GM18909 (cell line): ENCODE results near the gene KDM2B.
"Not testable (repeated sequence)": the region's sequence is repeated elsewhere in the genome, so short reads cannot be mapped to it uniquely, and the experiment has no call there.

ENCODE experiments used
- ATAC-seq: cut with Tn5 transposase; IDR thresholded peaks from one replicate; pipeline ENCODE4 v1.9.1; 2021; ENCODE audit warnings: mild to moderate bottlenecking; ENCODE audit not compliant: unreplicated experiment, poor library complexity

Gene KDM2B

GRCh38 chr12:121509339-121509738, 71.5 kb downstream of the KDM2B start:
- ATAC-seq, result no peak

DNA sequence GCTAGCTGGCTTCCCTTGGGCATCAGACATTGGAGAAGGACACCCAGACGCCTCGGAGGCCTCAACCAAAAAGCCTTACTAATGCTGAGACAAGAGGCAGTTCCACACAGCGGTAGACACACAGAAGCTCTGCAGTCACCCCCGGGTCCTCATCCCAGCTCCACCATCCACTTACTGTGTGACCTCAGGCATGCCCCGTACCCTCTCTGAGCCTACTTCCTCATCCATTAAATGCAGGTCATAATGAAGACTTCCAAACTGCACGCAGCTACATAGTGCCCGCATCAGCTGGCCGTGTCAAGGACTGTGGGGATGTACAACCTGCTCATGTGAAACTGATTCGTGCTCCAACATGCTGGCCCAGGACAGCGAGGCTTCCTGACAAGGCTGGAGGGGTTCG, 72.3 kb downstream of the KDM2B start:
- ATAC-seq, result no peak

GRCh38 chr12:121507984-121508383, 72.8 kb downstream of the KDM2B start:
- no peak for ATAC-seq

GRCh38 chr12:121507245-121507644, 73.6 kb downstream of the KDM2B start:
- ATAC-seq, result no peak

- ATAC-seq, result no peak
These were observed 75.3 kb downstream of the KDM2B start for GRCh38 chr12:121505513-121505912.

- no peak for ATAC-seq
These were observed 76.3 kb downstream of the KDM2B start for GRCh38 chr12:121504505-121504904.

- ATAC-seq, result no peak
These were observed 77.4 kb downstream of the KDM2B start for GRCh38 chr12:121503395-121503794.

DNA sequence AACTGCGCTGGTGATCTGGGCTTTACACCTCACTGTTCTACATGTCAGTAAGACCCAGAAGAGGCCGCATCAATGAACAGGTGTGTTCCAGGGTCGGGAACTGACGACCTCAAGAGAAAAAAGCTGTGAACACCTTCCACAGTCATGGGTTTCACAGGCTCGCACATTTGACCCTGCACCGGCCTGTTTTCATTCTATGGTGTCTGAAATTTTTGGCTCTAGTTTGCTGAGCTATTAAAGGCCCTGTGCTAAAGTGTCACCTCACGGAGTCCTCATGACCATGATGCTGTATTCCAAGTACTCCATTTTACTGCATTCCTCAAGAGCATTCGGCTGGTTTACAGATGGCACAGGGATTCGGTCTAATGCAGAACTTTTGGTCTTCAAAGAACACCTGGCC, 78.9 kb downstream of the KDM2B start:
- ATAC-seq, result no peak

DNA sequence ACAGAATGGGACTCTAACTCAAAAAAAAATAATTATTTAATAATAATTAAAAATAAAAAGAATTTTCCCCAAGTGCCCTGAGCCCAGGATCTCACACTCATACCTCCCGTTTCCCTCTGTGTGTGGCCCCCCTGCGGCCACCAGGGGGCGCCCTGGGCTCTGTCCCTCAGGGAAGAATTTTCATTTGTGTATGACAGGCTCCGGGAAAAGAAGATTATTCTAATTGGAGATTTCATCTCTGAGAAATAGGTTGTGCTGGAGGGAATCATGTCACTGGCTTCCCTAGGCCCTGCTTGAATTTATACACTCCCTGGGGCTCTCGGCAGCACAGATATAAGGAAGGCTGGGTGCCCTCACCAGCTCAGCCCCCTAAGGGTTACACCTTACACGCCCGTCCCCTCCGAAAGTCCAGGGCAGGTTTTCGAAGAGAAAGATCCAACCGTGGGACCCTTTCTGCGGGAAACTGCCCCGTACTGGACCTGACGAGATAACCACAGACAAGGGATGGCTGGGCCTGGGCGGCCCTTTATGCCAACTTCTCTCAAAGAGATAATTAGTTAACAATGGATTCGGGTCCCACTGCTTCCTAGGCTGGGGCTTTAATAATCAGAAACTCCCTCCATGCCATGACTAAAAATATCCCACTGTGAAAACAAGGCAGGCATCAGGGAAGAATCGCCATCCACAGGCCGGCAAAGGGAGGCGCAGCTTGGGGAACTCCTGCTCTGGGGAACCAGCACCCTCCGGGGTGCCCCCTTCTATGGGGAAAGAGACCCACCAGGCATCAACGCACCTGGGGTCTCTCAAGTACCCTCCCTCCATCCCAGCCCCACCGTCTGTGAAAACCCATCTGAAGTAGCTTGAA, 80.7 kb downstream of the KDM2B start:
- ATAC-seq, result no peak

DNA sequence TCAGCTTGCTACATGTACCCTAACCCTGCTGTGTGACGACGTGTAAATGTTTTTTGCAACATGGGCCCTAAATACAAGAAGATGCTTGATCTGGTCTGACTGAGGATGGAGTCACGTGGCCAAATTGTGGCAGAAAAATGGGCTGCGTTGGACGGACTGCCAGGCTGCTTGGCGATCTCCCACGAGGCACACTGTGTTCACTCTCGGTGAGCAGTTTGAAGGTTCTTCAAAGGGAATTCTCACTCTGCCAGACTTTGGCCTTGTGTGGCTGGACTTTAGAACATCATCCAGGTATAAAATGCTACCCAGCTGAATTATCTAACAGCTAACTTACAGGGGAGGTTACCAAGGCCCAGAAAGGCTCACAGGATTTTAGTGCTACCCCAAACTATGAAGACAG, 85.1 kb downstream of the KDM2B start:
- ATAC-seq, result no peak

DNA sequence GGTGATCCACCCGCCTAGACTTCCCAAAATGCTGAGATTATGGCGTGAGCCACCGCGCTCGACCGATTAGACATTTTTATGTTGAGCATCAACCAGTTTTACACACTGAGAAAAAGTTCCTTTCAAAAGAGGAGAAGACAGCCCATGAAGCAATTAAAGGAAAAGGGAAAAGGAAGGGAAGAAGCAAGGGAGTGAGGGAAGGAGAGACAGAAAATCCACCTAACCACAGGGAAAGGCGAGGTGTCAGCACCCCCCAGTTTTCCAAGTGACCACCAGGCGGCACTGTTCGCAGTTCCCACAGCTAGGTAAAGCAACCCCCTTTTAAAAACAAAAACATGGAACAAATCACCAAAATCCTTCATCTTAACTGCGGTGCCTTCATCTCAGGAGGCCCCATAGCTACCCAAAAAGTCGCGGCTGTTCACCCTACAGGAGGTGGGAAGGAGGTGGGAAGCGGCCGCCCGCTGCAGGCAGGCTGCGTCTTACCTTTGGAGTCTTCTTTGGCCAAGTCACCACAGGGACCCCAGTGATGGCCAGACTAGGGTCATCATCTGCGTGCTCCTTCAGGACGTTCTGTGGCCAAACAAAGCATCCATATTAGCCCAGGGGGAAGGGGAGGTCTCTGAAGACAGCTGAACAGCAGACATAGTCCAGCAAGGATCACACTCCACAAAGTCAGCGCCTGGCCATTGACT, 86.6 kb downstream of the KDM2B start:
- no peak for ATAC-seq

DNA sequence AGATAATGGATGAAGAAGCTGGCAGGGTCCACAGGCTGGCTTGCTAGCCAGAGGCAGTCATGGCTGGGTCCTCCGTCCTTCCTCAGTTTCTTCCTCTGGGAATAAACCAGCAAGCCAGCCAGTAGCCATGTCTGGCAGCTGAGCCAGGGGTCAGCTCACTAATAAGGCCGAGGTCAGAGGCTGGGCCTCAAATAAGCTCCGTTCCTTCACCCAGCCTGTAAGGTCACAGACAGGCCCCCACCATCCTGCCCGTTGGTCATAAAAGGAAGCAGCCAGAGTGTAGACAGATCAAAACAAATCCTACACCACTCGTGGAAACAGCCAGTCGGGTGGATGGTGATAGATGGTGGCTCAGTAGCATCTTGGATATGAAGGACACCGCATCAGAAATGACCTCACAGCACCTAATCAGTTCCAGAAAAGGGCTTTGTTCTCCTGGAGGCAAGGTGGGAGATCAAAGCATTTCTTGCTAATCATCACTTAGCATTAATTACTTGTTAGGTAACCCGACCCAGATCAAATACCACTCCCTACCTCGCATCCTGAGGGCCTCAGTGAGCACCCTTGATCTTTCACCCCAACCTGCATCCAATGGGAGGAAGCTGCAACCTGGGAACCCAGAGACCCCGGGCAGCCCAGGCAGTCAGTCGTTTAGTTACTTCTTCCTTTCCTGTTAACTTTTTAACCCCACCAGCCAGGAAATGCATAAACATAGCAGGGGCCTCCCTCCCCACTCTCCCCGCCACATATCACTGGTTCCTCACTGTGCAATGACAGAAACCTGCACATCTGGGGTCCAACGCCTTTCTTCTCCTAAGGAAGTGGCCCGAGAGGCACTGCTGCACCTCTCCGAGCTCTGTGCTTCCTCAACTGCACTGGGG, 90.2 kb downstream of the KDM2B start:
- ATAC-seq, result no peak

DNA sequence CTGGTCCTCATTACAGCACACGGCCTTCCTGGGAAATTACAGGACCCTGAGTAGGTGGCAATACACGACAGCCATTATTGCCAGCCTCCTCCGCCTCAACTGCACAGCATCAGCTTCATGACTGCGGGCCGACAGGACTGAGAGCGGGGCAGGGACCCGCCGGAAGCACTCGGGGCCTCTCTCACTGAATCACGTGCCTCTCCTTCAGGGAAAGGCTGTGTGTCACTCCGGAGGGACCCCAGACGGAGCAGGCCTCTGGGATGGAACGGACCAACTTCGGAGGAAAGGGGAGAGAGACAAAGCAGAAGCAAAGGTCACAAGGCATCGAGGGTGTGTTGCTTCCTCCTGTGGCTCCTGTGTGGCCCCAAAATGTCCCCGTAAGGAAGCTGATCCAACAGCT, 90.9 kb downstream of the KDM2B start:
- ATAC-seq, result no peak

DNA sequence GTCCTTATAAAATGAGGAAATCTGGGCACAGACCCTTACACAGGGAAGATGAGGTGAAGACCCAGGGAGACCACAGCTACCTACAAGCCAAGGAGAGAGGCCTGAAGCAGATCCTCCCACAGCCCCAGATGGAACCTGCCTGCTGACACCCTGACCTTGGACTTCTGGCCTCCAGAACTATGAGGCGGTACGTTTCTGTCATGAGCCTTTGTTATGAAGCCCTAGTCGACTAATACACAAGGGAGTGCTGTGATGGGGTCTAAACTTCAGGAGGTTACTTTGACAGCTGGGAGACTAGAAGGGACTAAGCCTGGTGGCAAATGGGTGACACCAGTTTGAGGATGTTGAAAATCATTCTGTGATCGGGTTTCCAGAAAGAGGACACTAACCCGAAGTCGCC, 95.9 kb downstream of the KDM2B start:
- ATAC-seq, result no peak

DNA sequence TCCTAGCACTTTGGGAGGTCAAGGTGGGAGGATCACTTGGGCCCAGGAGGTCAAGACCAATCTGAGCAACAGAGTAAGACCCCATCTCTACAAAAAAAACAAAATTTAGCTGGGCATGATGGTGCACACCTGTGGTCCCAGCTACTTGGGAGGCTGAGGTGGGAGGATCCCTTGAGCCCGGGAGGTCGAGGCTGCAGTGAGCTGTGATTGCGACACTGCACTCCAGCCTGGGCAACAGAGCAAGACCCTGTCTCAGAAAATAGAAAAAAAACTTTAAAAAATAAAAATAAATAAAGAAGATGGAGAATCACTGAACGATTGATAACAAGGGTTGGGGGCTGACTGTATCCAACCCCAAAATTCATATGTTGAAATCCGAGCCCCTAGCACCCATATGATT, 96.3 kb downstream of the KDM2B start:
- not testable (repeated sequence) for ATAC-seq

DNA sequence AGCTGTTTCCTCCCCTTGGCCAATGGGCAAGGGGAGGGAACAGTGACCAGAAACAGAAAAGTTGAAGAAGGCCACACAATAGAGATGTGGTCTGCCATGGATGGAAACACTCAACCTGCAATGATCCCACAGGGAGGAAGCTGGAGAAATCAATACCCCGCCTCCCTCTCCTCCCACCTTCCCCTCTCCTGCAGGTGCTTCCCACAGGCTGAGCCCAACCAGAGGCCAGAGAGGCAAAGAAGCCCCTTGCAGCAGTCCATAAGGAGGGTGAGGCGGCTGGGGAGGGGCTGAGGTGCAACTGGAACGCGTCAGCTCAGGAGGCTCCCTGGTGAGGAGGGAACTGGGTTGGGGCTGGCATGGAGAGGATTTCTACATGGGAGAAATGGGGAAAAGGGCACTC, 96.9 kb downstream of the KDM2B start:
- no peak for ATAC-seq

- no peak for ATAC-seq
These were observed 104.3 kb downstream of the KDM2B start for GRCh38 chr12:121476477-121476876.

- ATAC-seq, result no peak
These were observed 105.5 kb downstream of the KDM2B start for GRCh38 chr12:121475279-121475678.

DNA sequence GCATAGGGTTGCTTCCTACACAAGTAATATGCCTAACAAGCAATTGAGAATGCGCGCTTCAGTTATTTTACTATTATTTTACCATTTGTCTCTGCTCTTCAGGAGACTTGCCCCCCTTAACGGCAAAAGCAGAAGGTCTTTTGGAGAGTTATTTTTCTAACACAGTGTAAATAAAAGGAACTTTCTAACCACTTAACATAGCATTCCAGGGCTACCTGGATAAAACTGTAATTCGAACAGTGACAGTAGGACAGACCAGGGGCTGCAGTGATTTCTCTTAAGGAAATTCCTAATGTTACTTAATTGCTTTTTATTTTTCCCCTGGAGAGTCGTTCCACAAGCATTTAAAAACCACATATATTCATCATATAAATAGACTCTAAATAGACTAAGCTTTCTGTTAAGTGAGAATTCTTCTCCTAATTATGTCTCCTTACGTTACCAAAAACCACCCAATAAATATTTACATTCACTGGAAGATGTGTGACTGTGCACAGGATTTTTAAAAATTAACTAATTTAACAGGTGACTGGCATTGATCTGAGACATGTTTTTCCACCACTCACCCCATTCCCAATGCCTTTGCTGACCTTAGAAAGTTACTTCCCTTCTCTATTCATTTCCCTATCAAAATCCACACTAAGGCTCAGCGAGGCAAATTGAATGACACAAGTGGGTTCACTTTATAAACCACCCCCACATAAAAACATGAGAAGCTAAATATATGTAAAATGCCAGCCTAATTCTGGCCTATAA, 108.5 kb downstream of the KDM2B start:
- ATAC-seq, result no peak

- no peak for ATAC-seq
These were observed 110.1 kb downstream of the KDM2B start for GRCh38 chr12:121470751-121471150.
